Hepatic stellate cell (primary cell): Measurements from ENCODE around the gene ASPHD2.
A peak's percentile ranks its signal among the peaks of the same experiment; 100 is the strongest.
"Not testable (repeated sequence)": the region's sequence is repeated elsewhere in the genome, so short reads cannot be mapped to it uniquely, and the experiment has no call there.

ENCODE experiments used
- DNase-seq: peaks from one replicate; pipeline ENCODE4 v3.0.0; 2011; ENCODE audit warnings: low spot score

The ASPHD2 gene, protein sequence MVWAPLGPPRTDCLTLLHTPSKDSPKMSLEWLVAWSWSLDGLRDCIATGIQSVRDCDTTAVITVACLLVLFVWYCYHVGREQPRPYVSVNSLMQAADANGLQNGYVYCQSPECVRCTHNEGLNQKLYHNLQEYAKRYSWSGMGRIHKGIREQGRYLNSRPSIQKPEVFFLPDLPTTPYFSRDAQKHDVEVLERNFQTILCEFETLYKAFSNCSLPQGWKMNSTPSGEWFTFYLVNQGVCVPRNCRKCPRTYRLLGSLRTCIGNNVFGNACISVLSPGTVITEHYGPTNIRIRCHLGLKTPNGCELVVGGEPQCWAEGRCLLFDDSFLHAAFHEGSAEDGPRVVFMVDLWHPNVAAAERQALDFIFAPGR

DNA sequence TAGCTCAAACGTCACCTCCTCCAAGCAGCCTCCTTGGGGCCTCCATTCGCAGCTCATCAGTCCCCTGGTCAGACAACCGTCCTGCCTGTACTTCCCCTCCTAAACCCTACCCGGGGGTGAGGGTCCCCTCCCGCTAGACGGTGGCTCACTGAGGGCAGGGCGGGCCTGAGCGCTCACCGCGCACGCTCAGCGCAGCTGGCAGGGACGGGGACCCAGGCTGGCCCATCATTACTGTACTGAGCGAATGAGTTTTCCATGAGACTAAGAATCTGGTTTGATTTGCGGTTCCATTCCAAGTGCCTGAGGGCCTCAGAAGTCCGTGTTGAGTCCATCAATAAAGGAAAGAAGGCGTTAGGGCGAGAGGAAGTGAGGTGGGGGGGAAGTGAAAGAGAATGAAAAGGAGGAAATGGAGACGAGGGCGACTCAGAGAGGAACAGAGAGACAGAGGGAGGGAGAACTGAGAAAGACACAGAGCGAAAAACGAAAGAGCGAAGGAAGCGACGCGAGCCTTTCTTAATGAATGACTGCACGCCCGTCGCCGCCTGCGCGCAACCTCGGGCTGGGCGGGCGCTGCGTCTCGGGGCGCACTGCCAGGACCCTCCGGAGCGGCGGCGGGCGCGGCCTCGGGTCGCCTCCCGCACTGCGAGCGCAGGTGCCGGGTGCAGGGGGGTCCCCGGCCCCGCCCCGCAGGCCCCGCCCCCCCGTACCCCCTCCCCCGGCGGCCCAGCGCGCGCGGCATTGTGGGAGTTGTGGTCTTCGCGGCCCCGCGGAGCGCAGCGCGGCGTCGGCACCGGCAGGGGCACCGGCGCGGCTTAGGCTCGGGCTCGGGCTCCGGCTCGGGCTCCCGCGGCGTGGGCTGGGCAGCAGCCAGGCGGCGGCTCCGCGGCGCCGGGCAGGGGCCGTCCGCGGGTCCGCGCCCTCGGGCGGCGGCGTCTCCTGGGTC is at the start of gene ASPHD2:
Gene ASPHD2 (plus strand): TSS at position 746 of the 943 bp plus-strand sequence. CDS start 4,356 bp downstream, outside the sequence.
- DNase-seq = peak; percentile 59

DNA sequence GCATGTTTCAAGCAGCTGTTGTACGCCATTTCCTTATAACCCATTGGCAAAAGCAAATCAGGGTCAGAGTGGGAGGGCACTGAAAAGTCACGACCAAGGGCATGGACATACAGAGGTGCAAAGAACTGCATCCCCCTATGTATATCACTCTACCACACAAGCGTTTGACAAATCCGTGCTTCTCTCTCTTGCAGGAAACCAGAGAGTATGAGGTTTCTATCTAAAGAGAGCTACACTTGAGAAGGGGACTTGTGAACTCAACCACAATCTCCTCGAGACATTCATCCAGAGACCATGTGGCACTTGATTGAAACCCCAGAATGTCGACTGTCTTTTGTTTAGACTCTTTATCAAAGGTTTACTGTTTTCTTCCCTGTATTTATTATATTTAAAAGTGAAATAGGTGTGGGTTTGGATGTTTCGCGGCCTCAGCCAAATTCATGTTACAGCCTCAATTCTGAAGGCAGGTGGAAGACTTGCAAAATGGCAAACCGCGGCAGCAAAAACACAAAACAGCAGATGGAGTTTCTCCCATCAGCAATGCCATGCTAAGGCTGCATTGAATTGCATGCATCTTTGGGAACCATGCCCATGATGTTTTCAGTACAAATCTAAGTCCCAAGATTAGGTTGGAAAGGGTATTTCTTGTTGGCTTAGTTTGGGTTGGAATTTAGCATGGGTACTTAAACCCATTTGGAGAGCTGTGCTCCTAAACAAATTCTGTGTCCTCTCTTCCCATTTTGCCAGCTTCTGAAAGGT is 48.8 kb upstream of the ASPHD2 start:
- DNase-seq = no peak

DNA sequence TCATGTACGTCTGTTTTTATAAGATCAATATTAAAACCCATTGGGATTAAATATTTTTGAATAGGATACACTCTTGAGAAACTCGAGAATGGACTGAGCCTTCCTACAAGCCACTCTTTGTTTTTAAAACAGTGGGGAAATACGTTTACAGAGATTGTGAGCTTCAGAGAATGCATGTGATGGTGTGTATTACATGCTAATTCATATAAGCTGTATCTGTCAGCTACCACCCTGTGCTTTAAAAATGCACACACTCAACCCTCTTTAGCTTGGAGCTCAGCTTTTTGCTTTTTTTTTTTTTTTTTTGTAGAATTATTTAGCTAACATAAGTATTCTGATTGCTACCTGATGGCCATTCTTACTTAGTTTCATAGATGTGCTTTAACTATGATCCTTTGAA is 46.3 kb upstream of the ASPHD2 start:
- DNase-seq = no peak

DNA sequence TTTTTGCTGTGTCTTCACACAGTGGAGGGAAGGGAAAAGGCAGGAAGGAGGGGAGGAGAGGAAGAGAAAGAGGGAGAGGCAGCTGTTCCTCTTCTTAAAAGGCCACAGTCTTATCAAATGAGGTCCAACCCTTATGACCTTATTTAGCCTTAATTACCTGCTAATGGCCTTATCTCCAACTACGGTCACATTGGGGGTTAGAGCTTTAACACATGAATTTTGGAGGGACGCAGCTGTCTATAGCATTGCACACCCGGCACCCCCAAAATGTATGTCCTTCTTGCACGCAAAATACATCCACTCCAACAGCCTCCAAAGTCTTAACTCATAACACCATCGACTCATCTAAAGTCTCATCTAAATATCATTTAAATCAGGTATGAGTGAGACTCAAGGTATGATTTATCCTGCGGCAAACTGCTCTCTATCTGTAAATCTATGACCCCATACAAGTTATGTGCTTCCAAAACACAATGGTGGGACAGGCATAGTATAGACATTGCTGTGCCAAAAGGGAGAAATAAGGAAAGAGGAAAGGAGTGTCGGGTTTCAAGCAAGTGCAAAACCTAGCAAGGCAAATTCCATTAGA is 45.0 kb upstream of the ASPHD2 start:
- no peak for DNase-seq

DNA sequence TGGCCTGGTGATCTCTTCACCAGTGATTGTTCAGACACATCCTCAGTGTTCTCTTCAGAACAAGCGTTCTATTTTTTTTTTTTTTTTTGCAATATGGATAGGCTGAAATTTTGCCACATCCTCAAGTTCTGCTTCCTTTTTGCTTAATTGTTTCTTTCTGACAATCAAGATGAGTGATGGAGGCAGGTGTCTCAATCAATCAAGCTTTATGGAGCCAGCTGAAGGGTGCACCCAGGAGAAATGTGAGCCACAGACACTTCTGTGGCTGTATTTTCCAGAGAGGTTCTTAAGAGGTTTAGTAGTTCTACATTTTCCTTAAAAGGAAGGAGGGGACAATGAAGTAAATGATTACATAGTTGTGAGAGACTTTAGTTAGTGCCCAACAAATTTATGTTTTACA is 43.9 kb upstream of the ASPHD2 start:
- no peak for DNase-seq

DNA sequence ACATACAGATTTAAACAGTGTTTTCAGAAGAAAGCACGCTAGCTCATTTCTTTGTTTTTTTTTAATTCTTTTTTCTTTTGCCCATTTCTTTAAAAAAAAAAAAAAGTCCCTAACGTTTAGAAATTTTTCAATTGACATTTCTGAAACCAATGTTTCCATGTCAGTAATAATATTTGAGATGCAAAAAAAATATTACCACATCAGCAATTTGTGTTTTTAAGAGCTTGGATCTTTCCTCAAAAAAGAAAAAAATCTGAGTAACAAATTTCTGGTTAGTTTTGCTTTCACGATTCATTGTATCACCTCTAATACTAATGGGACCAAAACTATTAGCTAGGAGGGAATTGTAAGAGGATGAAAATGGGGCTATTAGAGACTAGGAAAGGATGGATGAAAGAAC is 39.9 kb upstream of the ASPHD2 start:
- no peak for DNase-seq

DNA sequence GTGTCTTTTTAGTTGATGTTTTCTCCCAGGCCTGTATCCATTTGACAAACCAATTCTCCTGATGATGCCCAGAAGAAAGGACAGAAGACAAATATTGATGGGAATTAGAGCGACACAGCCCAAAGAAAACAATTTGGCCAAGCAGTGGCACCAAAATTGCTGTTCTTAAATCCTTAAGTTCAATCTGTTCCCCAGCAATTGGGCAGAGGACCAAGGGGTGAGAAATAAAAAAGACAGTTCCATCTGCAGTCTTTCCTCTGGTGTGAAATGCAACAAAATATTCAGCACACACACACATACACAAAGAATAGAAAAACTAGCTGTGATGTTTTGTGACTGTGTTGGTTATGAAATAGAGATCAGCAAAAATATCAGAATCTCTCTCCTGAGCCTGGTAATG is 38.0 kb upstream of the ASPHD2 start:
- no peak for DNase-seq

DNA sequence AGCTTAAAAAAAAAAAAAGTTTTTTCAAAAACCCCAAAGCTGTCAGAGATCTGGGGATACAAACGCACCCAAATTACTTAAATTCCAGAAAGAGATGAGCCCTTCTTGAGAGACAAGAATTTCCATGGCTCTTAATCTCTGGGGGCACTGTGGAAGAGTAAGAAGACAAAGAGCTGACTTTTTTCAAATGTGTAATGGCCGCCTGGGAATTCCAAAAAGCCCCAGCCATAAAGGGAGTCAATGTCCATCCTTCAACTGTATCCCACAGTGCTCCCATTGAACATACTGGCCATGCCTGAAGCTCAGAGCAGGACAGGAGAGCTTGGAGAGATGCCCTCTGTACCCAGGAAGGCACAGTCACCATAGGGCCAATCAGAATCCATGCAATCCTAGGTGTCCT is 37.4 kb upstream of the ASPHD2 start:
- DNase-seq = no peak

DNA sequence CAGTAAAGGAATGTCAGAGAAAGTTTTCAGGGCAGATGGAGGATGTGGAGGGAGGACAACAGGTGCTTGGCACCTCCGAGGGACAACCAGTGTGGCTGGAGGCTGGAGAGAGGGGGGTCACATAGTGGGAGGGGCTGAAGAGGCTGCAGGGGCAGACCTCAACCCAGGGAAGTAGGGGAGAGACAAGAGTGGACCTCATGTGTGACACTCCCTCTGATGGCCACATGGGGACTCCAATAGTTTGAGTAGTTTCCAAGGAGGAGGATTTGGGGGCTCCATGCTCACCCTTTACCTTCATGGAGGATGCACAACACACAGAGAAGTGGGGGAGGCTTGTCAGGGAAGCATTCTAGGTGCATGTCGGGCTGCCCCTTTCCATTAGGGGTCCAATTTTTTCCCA is 35.1 kb upstream of the ASPHD2 start:
- no peak for DNase-seq

DNA sequence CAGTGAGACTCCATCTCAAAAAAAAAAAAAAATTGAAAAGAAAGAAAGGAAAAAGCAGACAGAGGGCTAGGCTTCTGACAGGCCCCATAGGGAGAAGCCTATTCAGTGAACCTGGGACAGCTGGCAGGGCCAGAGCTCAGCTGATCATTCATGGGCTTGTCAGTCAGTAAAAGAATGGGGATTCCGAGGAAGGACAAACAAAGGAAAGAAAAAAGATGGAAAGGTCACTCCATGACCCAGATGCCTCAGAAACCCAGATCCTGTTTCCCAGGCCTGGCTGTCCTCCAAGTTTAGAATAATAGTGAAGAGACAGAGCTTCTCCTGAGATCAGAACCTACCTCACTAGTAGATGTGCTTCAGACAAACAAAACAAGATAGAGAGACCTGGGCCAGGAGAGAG is 34.3 kb upstream of the ASPHD2 start:
- no peak for DNase-seq

DNA sequence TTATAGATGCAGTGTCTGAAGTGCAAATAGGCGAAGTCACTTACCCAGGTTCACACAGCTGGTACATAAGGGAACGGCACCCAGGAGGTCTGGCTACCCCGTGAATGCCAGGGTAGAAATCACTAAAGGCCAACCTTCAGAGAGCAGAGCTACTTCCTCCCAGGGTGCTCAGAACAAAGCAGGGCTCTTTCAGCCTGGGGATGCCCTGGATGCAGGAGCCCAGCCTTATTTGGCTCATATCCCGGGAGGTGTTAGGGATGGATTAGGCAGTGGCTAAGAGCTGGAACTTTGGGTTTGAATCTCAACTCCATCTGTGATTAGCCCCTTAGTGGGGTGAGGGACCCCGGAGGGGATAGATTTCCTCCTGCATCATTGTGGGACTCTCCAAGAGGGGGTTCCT is 33.1 kb upstream of the ASPHD2 start:
- no peak for DNase-seq

DNA sequence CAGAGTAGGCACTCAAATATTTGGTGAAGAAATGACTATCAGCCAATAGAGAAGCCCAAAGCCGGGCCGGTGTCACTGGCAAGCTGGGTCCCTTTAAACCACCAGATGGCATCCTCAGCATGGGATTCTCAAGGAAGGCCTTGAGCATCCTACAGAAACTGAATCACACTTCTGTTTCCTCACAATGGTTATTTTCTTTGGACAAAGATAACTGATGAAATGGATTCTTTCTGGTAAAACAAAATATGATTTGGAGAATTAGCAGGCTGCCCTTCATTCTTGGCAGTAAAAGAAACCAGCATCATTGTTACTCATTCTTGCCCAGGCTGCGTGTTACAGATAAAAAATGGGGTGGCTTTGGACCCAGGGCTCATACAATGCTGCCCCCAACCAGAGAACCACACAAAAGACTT is 30.3 kb upstream of the ASPHD2 start:
- DNase-seq = peak; percentile 71

DNA sequence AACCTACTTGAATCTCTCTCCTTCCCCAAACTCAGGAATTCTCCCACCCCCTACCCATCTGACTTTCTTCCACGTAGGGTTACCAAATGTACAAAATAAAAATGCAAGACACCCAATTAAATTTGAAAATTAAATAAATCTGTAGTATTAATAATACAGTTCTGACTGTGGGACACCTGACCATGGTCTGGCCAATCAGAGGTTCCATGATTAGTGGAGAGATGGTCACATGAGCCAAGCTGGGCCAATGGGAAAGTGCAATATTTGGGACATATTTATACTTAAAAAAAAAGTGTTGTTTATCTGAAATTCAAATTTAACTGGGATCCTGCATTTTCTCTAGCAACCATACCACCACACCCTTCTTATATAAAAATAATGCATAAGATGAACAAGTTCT is 29.8 kb upstream of the ASPHD2 start:
- peak; percentile 36 for DNase-seq

DNA sequence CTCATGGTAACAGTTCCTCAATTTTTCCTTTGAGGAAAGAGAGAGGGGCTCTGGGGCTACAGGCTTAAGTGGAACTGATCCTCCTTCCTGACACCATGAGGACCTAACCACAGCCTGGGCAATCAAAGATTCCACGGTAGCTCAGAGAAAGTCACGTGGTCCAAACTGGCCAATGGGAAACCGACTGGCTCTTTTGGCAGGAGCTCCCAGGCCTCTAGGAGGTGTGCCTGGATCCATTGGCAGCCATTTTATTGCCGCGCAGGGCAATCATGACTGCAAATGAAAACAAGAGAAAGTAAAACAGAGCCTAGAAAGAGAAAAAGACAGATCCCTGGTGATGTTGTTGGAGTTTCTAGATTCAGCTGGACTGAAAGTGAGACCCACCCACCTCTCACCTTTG is 27.3 kb upstream of the ASPHD2 start:
- DNase-seq = no peak

DNA sequence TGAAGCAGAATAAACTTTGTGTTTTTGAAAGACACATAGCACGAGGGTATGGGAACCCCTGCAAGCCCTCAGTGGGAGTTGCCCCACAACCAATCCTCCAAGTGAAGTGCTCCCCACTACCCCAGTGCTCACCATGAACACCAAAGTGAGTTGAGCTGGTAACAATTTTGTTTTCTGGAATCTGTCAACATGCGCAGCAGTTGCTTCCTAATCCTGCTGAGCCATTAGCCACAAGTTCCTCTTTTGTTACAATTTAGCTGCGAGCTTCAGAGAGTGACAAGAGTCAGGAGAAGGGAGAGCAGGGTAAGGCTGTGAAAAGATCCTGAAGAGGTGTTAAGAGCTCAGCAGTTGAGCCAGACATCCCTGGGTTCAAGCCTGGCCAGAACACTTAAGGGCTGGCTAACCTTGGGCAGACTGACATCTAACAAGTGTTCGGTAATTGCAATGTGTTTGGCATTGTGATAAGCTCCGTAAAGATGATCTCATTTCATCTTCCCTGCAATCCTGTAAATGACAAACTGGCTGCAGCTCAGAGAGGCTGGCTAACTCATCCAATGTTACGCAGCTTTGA is 24.1 kb upstream of the ASPHD2 start:
- DNase-seq = no peak

DNA sequence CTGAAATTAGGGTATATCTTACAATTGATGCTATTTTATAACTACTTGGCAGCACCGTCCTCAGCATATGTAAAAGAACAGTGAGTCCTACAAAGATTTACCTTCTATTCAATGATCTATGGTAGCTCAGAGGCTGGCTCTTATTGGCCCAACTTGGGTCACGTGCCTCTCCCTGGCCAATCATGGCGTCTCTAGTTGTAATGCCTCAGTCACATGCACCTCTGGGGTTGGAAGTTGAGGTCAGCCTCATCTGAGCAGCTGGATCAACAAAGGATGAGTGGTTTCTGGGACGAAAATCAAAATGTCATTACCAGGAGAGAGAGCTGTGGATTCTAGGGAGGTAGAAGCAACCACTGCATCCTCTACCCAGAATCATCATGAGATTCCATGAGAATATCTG is 22.9 kb upstream of the ASPHD2 start:
- DNase-seq = peak; percentile 12

DNA sequence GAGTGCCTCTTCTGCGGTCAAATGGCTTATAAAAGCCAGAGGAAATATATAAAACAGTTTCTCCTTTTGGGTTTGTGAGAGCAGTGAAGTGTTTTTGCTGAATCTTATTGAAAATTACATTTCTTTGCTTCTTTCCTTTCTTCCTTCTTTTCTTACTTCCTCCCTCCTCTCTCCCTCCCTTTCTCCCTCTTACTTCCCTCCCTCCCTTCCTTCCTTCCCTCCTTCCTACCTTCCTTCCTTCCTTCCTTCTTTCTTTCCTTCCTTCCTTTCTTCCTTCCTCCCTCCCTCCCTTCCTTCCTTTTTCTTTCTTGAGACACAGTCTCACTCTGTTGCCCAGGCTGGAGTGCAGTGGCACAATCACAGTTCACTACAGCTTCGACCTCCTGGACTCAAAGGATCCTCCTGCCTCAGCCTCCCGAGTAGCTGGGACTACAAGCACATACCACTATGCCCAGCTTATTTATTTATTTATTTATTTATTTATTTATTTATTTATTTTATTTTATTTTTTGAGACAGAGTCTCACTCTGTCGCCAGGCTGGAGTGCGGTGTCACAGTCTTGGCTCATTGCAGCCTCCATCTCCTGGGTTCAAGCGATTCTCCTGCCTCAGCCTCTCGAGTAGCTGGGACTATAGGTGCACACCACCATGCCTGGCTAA is 20.4 kb upstream of the ASPHD2 start:
- DNase-seq = not testable (repeated sequence)

DNA sequence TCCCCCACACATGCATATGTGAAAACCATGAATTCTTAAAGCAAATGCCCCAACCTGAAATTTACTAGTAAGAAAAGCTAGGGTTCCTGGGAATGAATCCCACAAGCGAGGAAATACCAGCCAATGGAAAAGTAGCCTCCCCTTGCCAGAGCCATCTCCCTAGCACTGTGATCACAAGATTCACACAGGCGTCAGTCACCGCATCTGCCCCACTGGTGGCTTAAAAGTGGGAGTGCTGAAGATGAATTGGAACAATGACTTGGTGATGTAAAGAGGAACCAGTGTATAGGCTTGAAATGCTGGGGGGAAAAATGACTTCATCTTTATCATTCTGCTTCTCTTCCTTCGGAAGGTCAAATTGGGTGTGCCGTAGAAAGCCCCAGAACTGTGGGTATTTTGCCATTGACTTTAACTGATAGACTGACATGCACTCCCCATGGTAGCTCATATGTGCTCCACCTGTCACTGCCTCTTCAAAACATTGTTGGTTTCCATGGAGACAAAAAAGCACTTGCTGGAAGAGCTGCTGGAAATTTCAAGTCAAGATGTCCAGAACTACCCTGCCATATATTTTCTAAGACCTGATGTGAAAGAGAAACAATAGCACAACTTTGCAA is 19.2 kb upstream of the ASPHD2 start:
- DNase-seq = no peak

DNA sequence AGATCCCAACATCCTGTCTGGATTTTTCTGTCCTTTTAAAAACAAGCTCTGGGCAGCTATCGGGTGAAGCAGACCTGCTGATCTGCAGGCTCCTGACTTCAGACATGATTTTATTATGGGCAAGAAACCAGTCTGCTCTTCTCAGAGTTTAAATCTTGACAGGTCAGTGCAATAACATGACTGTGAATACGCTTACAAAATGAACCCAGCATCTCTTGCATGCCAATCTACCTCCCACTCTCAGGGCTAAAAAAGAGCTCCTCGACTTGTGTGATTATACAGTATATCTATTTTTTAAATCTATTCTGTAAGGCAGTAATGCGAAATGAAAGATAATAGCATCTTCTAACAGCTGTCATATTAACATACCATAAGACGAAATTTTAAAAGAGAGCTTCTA is 18.7 kb upstream of the ASPHD2 start:
- DNase-seq = no peak

DNA sequence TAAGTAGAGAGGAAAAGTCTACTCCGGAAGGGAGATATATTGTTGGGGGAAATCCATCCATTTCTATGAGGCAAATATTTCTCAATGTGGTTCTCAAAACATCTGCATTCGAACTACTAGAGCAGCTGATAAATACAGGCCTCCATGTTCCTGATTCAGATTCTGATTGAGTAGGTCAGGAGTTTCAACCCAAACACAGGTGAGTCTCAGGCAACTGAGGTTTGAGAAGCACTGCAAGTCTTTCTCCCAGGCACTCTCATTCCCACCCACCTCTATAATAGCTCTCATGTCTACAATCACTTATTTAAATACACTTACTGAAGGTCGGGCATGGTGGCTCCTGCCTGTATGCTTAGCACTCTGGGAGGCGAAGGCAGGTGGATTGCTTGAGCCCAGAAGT is 14.7 kb upstream of the ASPHD2 start:
- no peak for DNase-seq

DNA sequence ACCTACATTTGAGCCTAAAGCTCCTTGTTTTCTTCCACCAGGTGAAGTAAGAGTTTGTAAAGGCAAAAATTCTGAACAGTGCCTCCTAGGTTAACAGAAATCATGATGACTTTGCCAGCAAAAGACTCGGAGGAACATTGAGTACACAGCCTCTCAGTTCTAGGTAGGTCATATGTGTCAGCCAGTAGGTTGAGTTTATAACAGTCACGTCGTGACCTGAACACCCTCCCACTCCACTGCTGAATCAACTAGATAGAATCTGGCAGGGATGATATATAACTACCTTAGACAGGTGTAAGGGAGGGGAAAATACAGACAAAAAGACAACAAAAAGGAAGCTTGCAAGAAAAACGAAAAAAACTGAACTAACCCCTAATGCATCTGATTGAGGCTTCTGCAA is 12.8 kb upstream of the ASPHD2 start:
- no peak for DNase-seq
